ENCODE results near the gene KRTAP10-11. TPM values are rescaled to one million over a fixed set of nuclear protein-coding genes. Genes with fewer than 3 reads are reported as not detected.
"Not testable (repeated sequence)": the region's sequence is repeated elsewhere in the genome, so short reads cannot be mapped to it uniquely, and the experiment has no call there.

KRTAP10-11 gene
- total RNA-seq: 0.69 TPM

GRCh38 chr21:44646366-44647221 is at the start of gene KRTAP10-11:
Gene KRTAP10-11 (plus strand): TSS chr21:44646414. CDS start chr21:44646459, 45 bp downstream.
- not testable (repeated sequence) for DNase-seq

- DNase-seq: no peak
Measured at GRCh38 chr21:44598061-44598460, 48.2 kb upstream of the KRTAP10-11 start.

- DNase-seq: no peak
Measured at GRCh38 chr21:44599264-44600029, 46.8 kb upstream of the KRTAP10-11 start.

GRCh38 chr21:44600118-44600978 is 45.9 kb upstream of the KRTAP10-11 start, which contains the start of gene KRTAP10-7:
Gene KRTAP10-7 (plus strand): TSS chr21:44600597. CDS start chr21:44600622, 25 bp downstream.
- not testable (repeated sequence) for DNase-seq

GRCh38 chr21:44601091-44601490 is 45.1 kb upstream of the KRTAP10-11 start:
- DNase-seq: not testable (repeated sequence)

- DNase-seq: no peak
Measured at GRCh38 chr21:44601596-44602462, 44.4 kb upstream of the KRTAP10-11 start.

GRCh38 chr21:44602463-44602850 is 43.8 kb upstream of the KRTAP10-11 start:
- DNase-seq: no peak

GRCh38 chr21:44603109-44603875 is 42.9 kb upstream of the KRTAP10-11 start:
- no peak for DNase-seq

GRCh38 chr21:44603911-44604310 is 42.3 kb upstream of the KRTAP10-11 start:
- no peak for DNase-seq

GRCh38 chr21:44606495-44606894 is 39.7 kb upstream of the KRTAP10-11 start:
- no peak for DNase-seq

- DNase-seq: no peak
Measured at GRCh38 chr21:44609193-44609592, 37.0 kb upstream of the KRTAP10-11 start.

GRCh38 chr21:44610157-44610843 is 35.9 kb upstream of the KRTAP10-11 start:
- not testable (repeated sequence) for DNase-seq

- no peak for DNase-seq
Measured at GRCh38 chr21:44611551-44611950, 34.7 kb upstream of the KRTAP10-11 start.

- no peak for DNase-seq
Measured at GRCh38 chr21:44612029-44612486, 34.2 kb upstream of the KRTAP10-11 start, which contains the start of gene KRTAP10-8. Gene KRTAP10-8 (plus strand): TSS chr21:44612079. CDS start chr21:44612101, 22 bp downstream.

GRCh38 chr21:44612669-44613229 is 33.5 kb upstream of the KRTAP10-11 start:
- DNase-seq: no peak

GRCh38 chr21:44613386-44614155 is 32.6 kb upstream of the KRTAP10-11 start:
- no peak for DNase-seq

- no peak for DNase-seq
Measured at GRCh38 chr21:44614161-44614631, 32.0 kb upstream of the KRTAP10-11 start.

- DNase-seq: no peak
Measured at GRCh38 chr21:44614961-44615391, 31.2 kb upstream of the KRTAP10-11 start.

All from skin of body (tissue), 2 donors.